Upper lobe of left lung (tissue), 6 donors: ENCODE results near the gene MRPL23. TPM values are rescaled to one million over a fixed set of nuclear protein-coding genes. Genes with fewer than 3 reads are reported as not detected.
A peak's percentile ranks its signal among the peaks of the same experiment; 100 is the strongest.

Experiments used
- ATAC-seq, 2 donors: fragments of 200-7000 bp; cut with Tn5 transposase; one replicate each; pipeline ENCODE4 v1.9.1; 2022; ENCODE audit warnings: mild to moderate bottlenecking in 2 of 2, moderate library complexity in 2 of 2; ENCODE audit not compliant: low FRiP score in 2 of 2
- DNase-seq, 2 donors: peaks; one replicate each; pipeline ENCODE4 v3.0.0-alpha.2; 2019 to 2020
- H3K27ac ChIP-seq, 4 donors: fragments of 200-600 bp; sonication (generic); one replicate each; pipeline ENCODE4 v1.5.1; 2016 to 2019
- H3K27me3 ChIP-seq, 4 donors: fragments of 200-600 bp; sonication (generic); one replicate each; pipeline ENCODE4 v1.5.1; 2017 to 2019
- H3K36me3 ChIP-seq, 4 donors: fragments of 200-600 bp; sonication (generic); one replicate each; pipeline ENCODE4 v1.5.1; 2016 to 2019
- H3K4me1 ChIP-seq, 4 donors: fragments of 200-600 bp; sonication (generic); one replicate each; pipeline ENCODE4 v1.5.1; 2018 to 2019
- H3K4me3 ChIP-seq, 4 donors: fragments of 200-600 bp; sonication (generic); one replicate each; pipeline ENCODE4 v1.5.1; 2017 to 2019; ENCODE audit warnings: mild to moderate bottlenecking in 2 of 4, moderate library complexity in 1 of 4
- H3K9me3 ChIP-seq, 4 donors: fragments of 200-600 bp; sonication (generic); one replicate each; pipeline ENCODE4 v1.5.1; 2018 to 2019
- CTCF ChIP-seq, 6 experiments: fragments of 450-650 bp in 4 of 6; fragments of 200-600 bp in 2 of 6; sonication (generic) in 2 of 6; IDR thresholded peaks; one replicate each; pipeline ENCODE4 v1.5.1; 2016 to 2019; ENCODE audit warnings: antibody characterized with exemption in 6 of 6
- EP300 ChIP-seq, 4 donors: sonication (generic); formaldehyde crosslinking; IDR thresholded peaks; one replicate each; pipeline ENCODE4 v1.5.1; 2017; ENCODE audit warnings: antibody characterized with exemption in 4 of 4, control low read depth in 2 of 4
- POLR2A ChIP-seq, 4 donors: fragments of 450-650 bp; IDR thresholded peaks; one replicate each; pipeline ENCODE4 v1.5.1; 2016 to 2017; ENCODE audit warnings: antibody characterized with exemption in 4 of 4, mild to moderate bottlenecking in 2 of 4
- POLR2AphosphoS5 ChIP-seq, 2 donors: sonication (generic); formaldehyde crosslinking; IDR thresholded peaks; one replicate each; pipeline ENCODE4 v1.5.1; 2017; ENCODE audit warnings: antibody characterized with exemption in 2 of 2
- WGBS, 2 donors: methylation state at CpG; one replicate each; pipeline ENCODE4 v1.1.5; 2017 to 2018; 5-methylcytosine and 5-hydroxymethylcytosine counted together
- total RNA-seq, 6 donors: library from RNA; depleted of rRNA in 4 of 6; stranded (reverse); fragments of >200 nt in 4 of 6; gene quantifications; one replicate each; pipeline versions ENCODE4 v1.1.0 to v1.2.1, GENCODE V29; 2016 to 2021
- donor health status: DM: no; HTN: no; CAD: no; lungs with moderate emphysema.
- donor health status: DM: no; HTN: yes; CAD: no; lungs with severe emphysema.

MRPL23 gene
- total RNA-seq, 6 donors from 2014 or later: 62.1 to 287 (median 150) TPM

GRCh38 chr11:1932681-1933080 is 14.5 kb upstream of the MRPL23 start:
- no peak for DNase-seq
- ATAC-seq: no peak
- H3K36me3 ChIP-seq: no peaks in the 10 kb centered on the region
- H3K9me3 ChIP-seq: no peaks in the 10 kb centered on the region
- H3K4me3 ChIP-seq: no peak overlapping the region
- 96 to 97% methylated on average over 4 of the region's 4 CpGs for WGBS, 2 donors
- H3K4me1 ChIP-seq: no peaks in the 10 kb centered on the region
- H3K27ac ChIP-seq: no peak overlapping the region
- H3K27me3 ChIP-seq: no peaks in the 10 kb centered on the region
- TF ChIP-seq EP300 (IDR thresholded peaks at IDR 0.05) (no peak), CTCF (IDR thresholded peaks at IDR 0.05) (no peak), POLR2AphosphoS5 (IDR thresholded peaks at IDR 0.05) (no peak), POLR2A (IDR thresholded peaks at IDR 0.05) (no peak)

- Histone ChIP-seq H3K9me3 (no peaks in the 10 kb centered on the region), H3K4me1 (no peaks in the 10 kb centered on the region), H3K27me3 (no peaks in the 10 kb centered on the region), H3K27ac (no peak overlapping the region), H3K4me3 (no peak overlapping the region), H3K36me3 (no peaks in the 10 kb centered on the region)
- 80 to 83% methylated on average over 16 to 18 of the region's 18 CpGs for WGBS, 2 donors
- ATAC-seq (no peak), DNase-seq (peak in 1 of 2 donors; percentile 25)
- TF ChIP-seq CTCF (IDR thresholded peaks at IDR 0.05) (no peak), POLR2A (IDR thresholded peaks at IDR 0.05) (no peak), POLR2AphosphoS5 (IDR thresholded peaks at IDR 0.05) (no peak), EP300 (IDR thresholded peaks at IDR 0.05) (no peak)
Measured at GRCh38 chr11:1933416-1934334, 13.5 kb upstream of the MRPL23 start.

- no peaks in the 10 kb centered on the region for H3K36me3 ChIP-seq
- no peaks in the 10 kb centered on the region for H3K9me3 ChIP-seq
- peaks cover 0 to 5% (median 2%) of the 10 kb centered on the region in 4 donors for H3K4me1 ChIP-seq
- H3K27ac ChIP-seq: no peak overlapping the region
- ATAC-seq: no peak
- no peak overlapping the region for H3K4me3 ChIP-seq
- DNase-seq: peak in 1 of 2 donors; percentile 64
- WGBS, 2 donors: 74 to 93% methylated on average over 9 to 23 of the region's 24 CpGs
- no peak for TF ChIP-seq CTCF (IDR thresholded peaks at IDR 0.05)
- no peak for TF ChIP-seq POLR2A (IDR thresholded peaks at IDR 0.05)
- TF ChIP-seq POLR2AphosphoS5 (IDR thresholded peaks at IDR 0.05): no peak
- TF ChIP-seq EP300 (IDR thresholded peaks at IDR 0.05): no peak
- H3K27me3 ChIP-seq: no peaks in the 10 kb centered on the region
Measured at GRCh38 chr11:1934335-1935155, 12.6 kb upstream of the MRPL23 start.

GRCh38 chr11:1935156-1936071 is 11.7 kb upstream of the MRPL23 start:
- H3K9me3 ChIP-seq: no peaks in the 10 kb centered on the region
- 88 to 90% methylated on average over 4 to 27 of the region's 33 CpGs for WGBS, 2 donors
- H3K27me3 ChIP-seq: no peaks in the 10 kb centered on the region
- H3K4me1 ChIP-seq: peaks cover 0 to 5% (median 2%) of the 10 kb centered on the region in 4 donors
- no peak overlapping the region for H3K4me3 ChIP-seq
- no peak for TF ChIP-seq EP300 (IDR thresholded peaks at IDR 0.05)
- no peak for TF ChIP-seq POLR2AphosphoS5 (IDR thresholded peaks at IDR 0.05)
- no peak for TF ChIP-seq POLR2A (IDR thresholded peaks at IDR 0.05)
- TF ChIP-seq CTCF (IDR thresholded peaks at IDR 0.05): no peak
- DNase-seq (peak in 1 of 2 donors; percentile 73), ATAC-seq (no peak)
- no peak overlapping the region for H3K27ac ChIP-seq
- H3K36me3 ChIP-seq: no peaks in the 10 kb centered on the region
